ENCODE data around the gene ASB18.

ASB18 gene

DNA sequence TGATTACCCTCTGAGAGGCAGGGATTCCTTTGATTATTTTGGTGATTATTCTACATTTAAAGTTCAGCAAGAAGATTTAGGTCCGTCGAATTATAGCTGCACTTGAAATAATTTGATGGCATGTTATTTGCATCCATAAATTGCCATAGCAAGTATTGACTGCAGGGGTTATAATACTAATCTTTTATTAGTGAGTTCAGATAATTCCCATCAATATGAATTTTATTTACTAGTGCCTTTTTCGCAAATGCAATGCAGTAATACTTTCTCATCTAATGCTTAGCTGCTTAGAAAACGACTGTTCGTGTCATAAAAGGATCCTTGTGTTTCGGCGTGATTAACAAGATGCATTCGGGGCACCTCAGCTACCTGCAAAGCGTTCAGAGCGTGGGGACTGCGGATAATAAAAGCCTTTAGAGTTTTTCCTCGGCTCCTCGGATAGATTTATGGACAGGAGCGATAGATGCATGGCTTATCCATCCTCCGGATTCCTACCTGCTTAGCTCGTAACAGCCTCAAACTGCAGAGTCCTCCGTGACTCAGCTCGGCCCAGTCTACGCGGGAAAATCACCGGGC lies 93.5 kb downstream of the ASB18 start:
- TF ChIP-seq, protein P1, sequence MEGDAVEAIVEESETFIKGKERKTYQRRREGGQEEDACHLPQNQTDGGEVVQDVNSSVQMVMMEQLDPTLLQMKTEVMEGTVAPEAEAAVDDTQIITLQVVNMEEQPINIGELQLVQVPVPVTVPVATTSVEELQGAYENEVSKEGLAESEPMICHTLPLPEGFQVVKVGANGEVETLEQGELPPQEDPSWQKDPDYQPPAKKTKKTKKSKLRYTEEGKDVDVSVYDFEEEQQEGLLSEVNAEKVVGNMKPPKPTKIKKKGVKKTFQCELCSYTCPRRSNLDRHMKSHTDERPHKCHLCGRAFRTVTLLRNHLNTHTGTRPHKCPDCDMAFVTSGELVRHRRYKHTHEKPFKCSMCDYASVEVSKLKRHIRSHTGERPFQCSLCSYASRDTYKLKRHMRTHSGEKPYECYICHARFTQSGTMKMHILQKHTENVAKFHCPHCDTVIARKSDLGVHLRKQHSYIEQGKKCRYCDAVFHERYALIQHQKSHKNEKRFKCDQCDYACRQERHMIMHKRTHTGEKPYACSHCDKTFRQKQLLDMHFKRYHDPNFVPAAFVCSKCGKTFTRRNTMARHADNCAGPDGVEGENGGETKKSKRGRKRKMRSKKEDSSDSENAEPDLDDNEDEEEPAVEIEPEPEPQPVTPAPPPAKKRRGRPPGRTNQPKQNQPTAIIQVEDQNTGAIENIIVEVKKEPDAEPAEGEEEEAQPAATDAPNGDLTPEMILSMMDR (IDR thresholded peaks at IDR 0.05): no peak
- TF ChIP-seq ZFX (IDR thresholded peaks at IDR 0.05; ENCODE audit: borderline replicate concordance): no peak
- no peak overlapping the region for H3K27ac ChIP-seq

GRCh38 chr2:236169741-236170589 lies 94.2 kb downstream of the ASB18 start:
- no peak for TF ChIP-seq ZFX (IDR thresholded peaks at IDR 0.05; ENCODE audit: borderline replicate concordance)
- TF ChIP-seq, protein P1 (IDR thresholded peaks at IDR 0.05): no peak
- no peak overlapping the region for H3K27ac ChIP-seq

DNA sequence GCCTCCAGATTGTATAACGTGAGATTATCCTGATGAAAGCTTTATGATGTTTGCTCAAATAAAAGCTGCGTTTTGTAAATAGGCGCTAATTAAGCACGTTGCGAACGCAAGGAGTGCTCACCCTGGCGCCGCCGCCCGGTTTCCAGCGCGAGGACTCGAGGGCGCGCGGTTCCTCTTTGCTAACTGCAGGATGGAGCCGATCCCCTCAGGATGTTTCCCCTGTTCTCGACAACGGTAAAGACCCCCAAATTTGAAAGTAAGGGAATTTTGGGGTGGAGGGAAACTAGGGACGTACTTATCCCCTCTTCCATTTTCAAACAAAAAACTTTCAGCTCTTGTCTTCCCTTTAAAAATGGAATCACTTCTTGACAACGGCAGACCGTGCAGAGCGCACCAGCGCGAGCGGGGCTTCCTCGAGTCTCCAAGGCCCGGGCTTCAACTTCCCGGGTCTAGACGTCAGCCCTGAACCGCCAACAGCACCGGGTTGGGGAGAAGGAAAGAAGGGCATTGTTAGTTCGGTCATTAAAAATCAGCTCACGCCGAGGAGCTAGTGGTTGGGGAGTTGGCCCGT lies 95.0 kb downstream of the ASB18 start:
- no peak for TF ChIP-seq ZFX (IDR thresholded peaks at IDR 0.05; ENCODE audit: borderline replicate concordance)
- TF ChIP-seq, protein P1 (IDR thresholded peaks at IDR 0.05): no peak
- H3K27ac ChIP-seq: no peak overlapping the region

- no peak within 1 kb of the TSS for H3K27ac ChIP-seq
- no peak for TF ChIP-seq ZFX (IDR thresholded peaks at IDR 0.05; ENCODE audit: borderline replicate concordance)
- TF ChIP-seq, protein P1 (IDR thresholded peaks at IDR 0.05): no peak
Measured at GRCh38 chr2:236168110-236169080, 95.8 kb downstream of the ASB18 start, which contains the start of gene GBX2. Gene GBX2 (minus strand): TSS chr2:236168386. CDS start chr2:236167971, 415 bp downstream.

- no peak overlapping the region for H3K27ac ChIP-seq
- TF ChIP-seq, protein P1 (IDR thresholded peaks at IDR 0.05): peak; percentile 35
- TF ChIP-seq ZFX (IDR thresholded peaks at IDR 0.05; ENCODE audit: borderline replicate concordance): no peak
Measured at GRCh38 chr2:236167297-236168109, 96.7 kb downstream of the ASB18 start.

DNA sequence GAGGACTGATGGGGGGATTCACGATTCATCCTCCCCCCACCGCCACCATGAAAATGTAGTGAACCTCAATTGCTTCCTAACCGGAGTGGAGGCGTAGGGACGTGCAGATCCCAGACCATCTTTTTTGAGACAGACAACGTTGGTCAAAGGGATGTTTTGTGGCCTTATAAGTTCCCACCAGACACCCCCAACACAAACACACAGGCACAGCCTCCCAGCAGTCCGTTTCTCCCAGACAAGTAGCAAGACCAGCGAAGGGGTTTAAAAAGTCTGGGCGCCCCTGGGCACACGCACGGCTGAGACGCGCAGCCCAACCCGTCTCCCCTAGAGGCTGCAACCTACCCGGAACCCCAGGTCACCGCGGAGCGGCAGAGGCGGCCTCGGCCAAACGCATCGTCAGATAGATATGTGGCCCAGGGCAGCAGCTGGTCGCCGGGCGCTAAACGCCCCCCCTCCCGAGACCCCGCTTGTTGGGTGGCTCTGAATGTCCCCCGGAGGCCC lies 97.4 kb downstream of the ASB18 start:
- TF ChIP-seq, protein P1 (IDR thresholded peaks at IDR 0.05): no peak
- TF ChIP-seq ZFX (IDR thresholded peaks at IDR 0.05; ENCODE audit: borderline replicate concordance): no peak
- no peak overlapping the region for H3K27ac ChIP-seq

All from 22Rv1 (cell line).